Adipocyte (in vitro differentiated cells): Measurements from ENCODE around the gene LRFN2.

Source experiments
- DNase-seq: peaks from one replicate; pipeline ENCODE4 v3.0.0-alpha.2; 2015; ENCODE audit warnings: low read depth
- H3K27me3 ChIP-seq: replicated peaks from 2 replicates; pipeline ENCODE4 v1.7.0; 2013; ENCODE audit warnings: mild to moderate bottlenecking, low read length, moderate library complexity; ENCODE audit not compliant: control insufficient read depth, insufficient read depth
- H3K36me3 ChIP-seq: 2 replicates; pipeline ENCODE4 v1.7.0; 2013; ENCODE audit warnings: low read length, mild to moderate bottlenecking, moderate library complexity; ENCODE audit not compliant: control insufficient read depth, insufficient read depth, severe bottlenecking
- H3K4me1 ChIP-seq: 2 replicates; pipeline ENCODE4 v1.7.0; 2013; ENCODE audit warnings: mild to moderate bottlenecking, low read length, moderate library complexity; ENCODE audit not compliant: control insufficient read depth, insufficient read depth
- H3K4me3 ChIP-seq: 2 replicates; pipeline ENCODE4 v1.7.0; 2013; ENCODE audit warnings: mild to moderate bottlenecking, low read length, moderate library complexity
- H3K9ac ChIP-seq: 2 replicates; pipeline ENCODE4 v1.7.0; 2013; ENCODE audit warnings: mild to moderate bottlenecking, low read length, moderate library complexity
- H3K9me3 ChIP-seq: 2 replicates; pipeline ENCODE4 v1.7.0; 2013; ENCODE audit warnings: mild to moderate bottlenecking, low read length, moderate library complexity; ENCODE audit not compliant: control insufficient read depth

Gene LRFN2

GRCh38 chr6:40563111-40563510, 24.1 kb downstream of the LRFN2 start:
- Histone ChIP-seq H3K27me3 (peaks cover 39% of the 10 kb centered on the region), H3K36me3 (no peaks in the 10 kb centered on the region), H3K9me3 (no peaks in the 10 kb centered on the region), H3K4me3 (no peak overlapping the region), H3K4me1 (no peaks in the 10 kb centered on the region), H3K9ac (no peak overlapping the region)
- DNase-seq = no peak

GRCh38 chr6:40559056-40559455, 28.1 kb downstream of the LRFN2 start:
- DNase-seq = no peak
- Histone ChIP-seq H3K4me1 (no peaks in the 10 kb centered on the region), H3K9me3 (no peaks in the 10 kb centered on the region), H3K4me3 (no peak overlapping the region), H3K36me3 (no peaks in the 10 kb centered on the region), H3K27me3 (peaks cover 50% of the 10 kb centered on the region), H3K9ac (no peak overlapping the region)

GRCh38 chr6:40558102-40558501, 29.1 kb downstream of the LRFN2 start:
- H3K9me3 ChIP-seq = no peaks in the 10 kb centered on the region
- no peaks in the 10 kb centered on the region for H3K36me3 ChIP-seq
- H3K4me3 ChIP-seq = no peak overlapping the region
- H3K27me3 ChIP-seq = peaks cover 44% of the 10 kb centered on the region
- no peak overlapping the region for H3K9ac ChIP-seq
- H3K4me1 ChIP-seq = no peaks in the 10 kb centered on the region
- no peak for DNase-seq

- Histone ChIP-seq H3K9ac (no peak overlapping the region), H3K4me1 (no peaks in the 10 kb centered on the region), H3K9me3 (no peaks in the 10 kb centered on the region), H3K4me3 (no peak overlapping the region), H3K27me3 (peaks cover 38% of the 10 kb centered on the region), H3K36me3 (no peaks in the 10 kb centered on the region)
- no peak for DNase-seq
These were observed 30.3 kb downstream of the LRFN2 start for GRCh38 chr6:40556881-40557280.

GRCh38 chr6:40556023-40556422, 31.1 kb downstream of the LRFN2 start:
- no peaks in the 10 kb centered on the region for H3K9me3 ChIP-seq
- H3K4me3 ChIP-seq = no peak overlapping the region
- no peak for DNase-seq
- H3K27me3 ChIP-seq = peaks cover 38% of the 10 kb centered on the region
- H3K4me1 ChIP-seq = no peaks in the 10 kb centered on the region
- H3K36me3 ChIP-seq = no peaks in the 10 kb centered on the region
- H3K9ac ChIP-seq = no peak overlapping the region

GRCh38 chr6:40555092-40555491, 32.1 kb downstream of the LRFN2 start:
- no peak overlapping the region for H3K4me3 ChIP-seq
- H3K4me1 ChIP-seq = no peaks in the 10 kb centered on the region
- DNase-seq = no peak
- H3K9ac ChIP-seq = no peak overlapping the region
- no peaks in the 10 kb centered on the region for H3K9me3 ChIP-seq
- H3K36me3 ChIP-seq = no peaks in the 10 kb centered on the region
- peaks cover 38% of the 10 kb centered on the region for H3K27me3 ChIP-seq

- Histone ChIP-seq H3K36me3 (no peaks in the 10 kb centered on the region), H3K4me3 (no peak overlapping the region), H3K4me1 (no peaks in the 10 kb centered on the region), H3K9me3 (no peaks in the 10 kb centered on the region), H3K27me3 (peaks cover 23% of the 10 kb centered on the region), H3K9ac (no peak overlapping the region)
- no peak for DNase-seq
These were observed 34.2 kb downstream of the LRFN2 start for GRCh38 chr6:40552941-40553340.

GRCh38 chr6:40551966-40552505, 35.1 kb downstream of the LRFN2 start:
- Histone ChIP-seq H3K9ac (no peak overlapping the region), H3K4me1 (no peaks in the 10 kb centered on the region), H3K4me3 (no peak overlapping the region), H3K27me3 (peaks cover 21% of the 10 kb centered on the region), H3K9me3 (no peaks in the 10 kb centered on the region), H3K36me3 (no peaks in the 10 kb centered on the region)
- no peak for DNase-seq

GRCh38 chr6:40550202-40551101, 36.7 kb downstream of the LRFN2 start:
- no peak overlapping the region for H3K9ac ChIP-seq
- DNase-seq = peak; percentile 67
- no peaks in the 10 kb centered on the region for H3K36me3 ChIP-seq
- no peaks in the 10 kb centered on the region for H3K4me1 ChIP-seq
- H3K4me3 ChIP-seq = no peak overlapping the region
- H3K9me3 ChIP-seq = no peaks in the 10 kb centered on the region
- H3K27me3 ChIP-seq = peaks cover 27% of the 10 kb centered on the region

GRCh38 chr6:40545954-40546353, 41.2 kb downstream of the LRFN2 start:
- no peak overlapping the region for H3K9ac ChIP-seq
- DNase-seq = no peak
- H3K9me3 ChIP-seq = no peaks in the 10 kb centered on the region
- no peak overlapping the region for H3K4me3 ChIP-seq
- peaks cover 35% of the 10 kb centered on the region for H3K27me3 ChIP-seq
- H3K4me1 ChIP-seq = no peaks in the 10 kb centered on the region
- H3K36me3 ChIP-seq = no peaks in the 10 kb centered on the region

- no peak for DNase-seq
- Histone ChIP-seq H3K9me3 (no peaks in the 10 kb centered on the region), H3K4me1 (no peaks in the 10 kb centered on the region), H3K27me3 (peaks cover 46% of the 10 kb centered on the region), H3K9ac (no peak overlapping the region), H3K36me3 (no peaks in the 10 kb centered on the region), H3K4me3 (no peak overlapping the region)
These were observed 43.4 kb downstream of the LRFN2 start for GRCh38 chr6:40543776-40544175.
